K562 (cell line): Measurements from ENCODE around the gene PCDHB7.
"Not testable (repeated sequence)": the region's sequence is repeated elsewhere in the genome, so short reads cannot be mapped to it uniquely, and the experiment has no call there.

Experiments used
- CBFB ChIP-seq: sonication (generic); formaldehyde crosslinking; IDR thresholded peaks from 2 replicates; pipeline ENCODE4 v1.4.0; 2020; ENCODE audit warnings: mild to moderate bottlenecking, missing genetic modification reagents
- GABPA ChIP-seq: fragments of 200-800 bp; sonication (Bioruptor generic); conservative IDR thresholded peaks from 2 replicates; pipeline ENCODE4 v1.6.1; 2016; ENCODE audit warnings: low read depth, missing genetic modification characterization, missing compliant biosample characterization
- SMAD1 ChIP-seq: fragments of 150-350 bp; IDR thresholded peaks from 2 replicates; pipeline ENCODE4 v1.6.1; 2014; ENCODE audit warnings: low read length, low read depth; ENCODE audit not compliant: partially characterized antibody
- ZSCAN32 ChIP-seq: fragments of 450-650 bp; formaldehyde crosslinking; IDR thresholded peaks from 2 replicates; pipeline ENCODE4 v1.4.0; 2020; ENCODE audit warnings: mild to moderate bottlenecking, moderate library complexity
- TF ChIP-seq, protein P1 (sequence below): conservative IDR thresholded peaks from 2 replicates; pipeline ENCODE4 v1.6.1; 2011; ENCODE audit warnings: low read depth, mild to moderate bottlenecking, low read length; ENCODE audit not compliant: control insufficient read depth

DNA sequence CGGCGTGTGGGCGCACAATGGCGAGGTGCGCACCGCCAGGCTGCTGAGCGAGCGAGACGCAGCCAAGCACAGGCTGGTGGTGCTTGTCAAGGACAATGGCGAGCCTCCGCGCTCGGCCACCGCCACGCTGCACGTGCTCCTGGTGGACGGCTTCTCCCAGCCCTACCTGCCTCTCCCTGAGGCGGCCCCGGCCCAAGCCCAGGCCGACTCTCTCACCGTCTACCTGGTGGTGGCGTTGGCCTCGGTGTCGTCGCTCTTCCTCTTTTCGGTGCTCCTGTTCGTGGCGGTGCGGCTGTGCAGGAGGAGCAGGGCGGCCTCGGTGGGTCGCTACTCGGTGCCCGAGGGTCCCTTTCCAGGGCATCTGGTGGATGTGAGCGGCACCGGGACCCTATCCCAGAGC, 20.3 kb upstream of the PCDHB7 start:
- TF ChIP-seq GABPA; SMAD1; CBFB (CRISPR knock-in tag); ZSCAN32 (CRISPR knock-in tag): not testable (repeated sequence)
- TF ChIP-seq, protein P1, sequence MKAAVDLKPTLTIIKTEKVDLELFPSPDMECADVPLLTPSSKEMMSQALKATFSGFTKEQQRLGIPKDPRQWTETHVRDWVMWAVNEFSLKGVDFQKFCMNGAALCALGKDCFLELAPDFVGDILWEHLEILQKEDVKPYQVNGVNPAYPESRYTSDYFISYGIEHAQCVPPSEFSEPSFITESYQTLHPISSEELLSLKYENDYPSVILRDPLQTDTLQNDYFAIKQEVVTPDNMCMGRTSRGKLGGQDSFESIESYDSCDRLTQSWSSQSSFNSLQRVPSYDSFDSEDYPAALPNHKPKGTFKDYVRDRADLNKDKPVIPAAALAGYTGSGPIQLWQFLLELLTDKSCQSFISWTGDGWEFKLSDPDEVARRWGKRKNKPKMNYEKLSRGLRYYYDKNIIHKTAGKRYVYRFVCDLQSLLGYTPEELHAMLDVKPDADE = not testable (repeated sequence)
